ENCODE data around the gene GPALPP1.
"Not testable (repeated sequence)": the region's sequence is repeated elsewhere in the genome, so short reads cannot be mapped to it uniquely, and the experiment has no call there.

GPALPP1 gene

GRCh38 chr13:45060062-45060461 lies 70.7 kb downstream of the GPALPP1 start:
- no peak for TF ChIP-seq MAX (IDR thresholded peaks at IDR 0.05; ENCODE audit: low read depth, low read length)
- TF ChIP-seq MYC (IDR thresholded peaks at IDR 0.05; ENCODE audit: low read depth, low read length) = no peak
- no peak for TF ChIP-seq CTCF (IDR thresholded peaks at IDR 0.05; ENCODE audit: low read depth, low read length)
- TF ChIP-seq POLR2A (IDR thresholded peaks at IDR 0.05; ENCODE audit: extremely low read depth, insufficient read length) = no peak
- no peak for DNase-seq (ENCODE audit: low read depth)
- no peak overlapping the region for H3K4me3 ChIP-seq (ENCODE audit: low read depth, low read length)

GRCh38 chr13:45063261-45063860 lies 74.0 kb downstream of the GPALPP1 start:
- DNase-seq (ENCODE audit: low read depth) = no peak
- no peak overlapping the region for H3K4me3 ChIP-seq (ENCODE audit: low read depth, low read length)
- TF ChIP-seq POLR2A (IDR thresholded peaks at IDR 0.05; ENCODE audit: extremely low read depth, insufficient read length) = no peak
- no peak for TF ChIP-seq CTCF (IDR thresholded peaks at IDR 0.05; ENCODE audit: low read depth, low read length)
- no peak for TF ChIP-seq MAX (IDR thresholded peaks at IDR 0.05; ENCODE audit: low read depth, low read length)
- no peak for TF ChIP-seq MYC (IDR thresholded peaks at IDR 0.05; ENCODE audit: low read depth, low read length)

- not testable (repeated sequence) for DNase-seq (ENCODE audit: low read depth); H3K4me3 ChIP-seq (ENCODE audit: low read depth, low read length)
These were observed 74.6 kb downstream of the GPALPP1 start for GRCh38 chr13:45063889-45064288.

- no peak overlapping the region for H3K4me3 ChIP-seq (ENCODE audit: low read depth, low read length)
- TF ChIP-seq MAX (IDR thresholded peaks at IDR 0.05; ENCODE audit: low read depth, low read length) (no peak), MYC (IDR thresholded peaks at IDR 0.05; ENCODE audit: low read depth, low read length) (no peak), CTCF (IDR thresholded peaks at IDR 0.05; ENCODE audit: low read depth, low read length) (no peak), POLR2A (IDR thresholded peaks at IDR 0.05; ENCODE audit: extremely low read depth, insufficient read length) (no peak)
- no peak for DNase-seq (ENCODE audit: low read depth)
These were observed 75.6 kb downstream of the GPALPP1 start for GRCh38 chr13:45064889-45065288.

GRCh38 chr13:45068036-45069001 lies 79.0 kb downstream of the GPALPP1 start:
- no peak for TF ChIP-seq MYC (IDR thresholded peaks at IDR 0.05; ENCODE audit: low read depth, low read length)
- TF ChIP-seq MAX (IDR thresholded peaks at IDR 0.05; ENCODE audit: low read depth, low read length) = no peak
- TF ChIP-seq CTCF (IDR thresholded peaks at IDR 0.05; ENCODE audit: low read depth, low read length) = no peak
- peak; percentile 75 for DNase-seq (ENCODE audit: low read depth)
- H3K4me3 ChIP-seq (ENCODE audit: low read depth, low read length) = no peak overlapping the region

- TF ChIP-seq MAX (IDR thresholded peaks at IDR 0.05; ENCODE audit: low read depth, low read length) (no peak), POLR2A (IDR thresholded peaks at IDR 0.05; ENCODE audit: extremely low read depth, insufficient read length) (no peak), CTCF (IDR thresholded peaks at IDR 0.05; ENCODE audit: low read depth, low read length) (no peak), MYC (IDR thresholded peaks at IDR 0.05; ENCODE audit: low read depth, low read length) (no peak)
- no peak overlapping the region for H3K4me3 ChIP-seq (ENCODE audit: low read depth, low read length)
- no peak for DNase-seq (ENCODE audit: low read depth)
These were observed 84.5 kb downstream of the GPALPP1 start for GRCh38 chr13:45073809-45074208.

All from NB4 (cell line).